H1 (cell line): ENCODE measurements around the gene CMIP. TPM values are rescaled to one million over a fixed set of nuclear protein-coding genes. Genes with fewer than 3 reads are reported as not detected.

Source experiments
- CTCF ChIA-PET: fragments of 300-600 bp; sonication (Branson Sonifier 250); formaldehyde crosslinking; loops from one replicate; lab custom pipeline; 2021; ENCODE audit not compliant: partially characterized antibody; lab: Charles Lee
- POLR2A ChIA-PET: fragments of 300-600 bp; sonication (Branson Sonifier 250); formaldehyde crosslinking; loops from one replicate; lab custom pipeline; 2021; ENCODE audit warnings: inconsistent platforms; ENCODE audit not compliant: partially characterized antibody; lab: Charles Lee
- DNase-seq, 2 experiments: peaks; one replicate each; pipeline versions ENCODE4 v3.0.0 to v3.0.0-alpha.2; 2010 to 2022; ENCODE audit warnings: low spot score in 2 of 2, low read depth in 1 of 2, mixed read lengths in 1 of 2
- FAIRE-seq: peaks from 2 replicates; lab custom pipeline; 2011; peaks lifted over from hg19 to GRCh38; lab: Jason Lieb, UNC
- H2AFZ ChIP-seq: 2 replicates; pipeline ENCODE4 v1.8.1; 2012; ENCODE audit warnings: low read length, inconsistent platforms
- H2AK5ac ChIP-seq: 2 replicates; pipeline ENCODE4 v1.6.1; 2013; ENCODE audit warnings: low read depth, low read length
- H2BK120ac ChIP-seq: replicated peaks from 2 replicates; pipeline ENCODE3; 2013; ENCODE audit warnings: low read depth, low read length, inconsistent platforms
- H2BK12ac ChIP-seq: 2 replicates; pipeline ENCODE4 v1.6.1; 2013; ENCODE audit warnings: low read depth, low read length
- H2BK15ac ChIP-seq: 2 replicates; pipeline ENCODE4 v1.6.1; 2013; ENCODE audit warnings: low read length
- H2BK20ac ChIP-seq: 2 replicates; pipeline ENCODE4 v1.6.1; 2013; ENCODE audit warnings: low read length
- H2BK5ac ChIP-seq: 2 replicates; pipeline ENCODE4 v1.6.1; 2013; ENCODE audit warnings: low read depth, low read length
- H3K14ac ChIP-seq: 2 replicates; pipeline ENCODE4 v1.6.1; 2013; ENCODE audit warnings: inconsistent platforms; ENCODE audit not compliant: insufficient read length
- H3K18ac ChIP-seq: 2 replicates; pipeline ENCODE4 v1.6.1; 2013; ENCODE audit warnings: low read length; ENCODE audit errors: extremely low read depth
- H3K23ac ChIP-seq: 2 replicates; pipeline ENCODE4 v1.6.1; 2013; ENCODE audit warnings: inconsistent platforms; ENCODE audit not compliant: insufficient read length
- H3K23me2 ChIP-seq: 2 replicates; pipeline ENCODE4 v1.6.1; 2013; ENCODE audit warnings: low read depth, low read length
- H3K27ac ChIP-seq: 2 replicates; pipeline ENCODE4 v1.6.1; 2011; ENCODE audit warnings: low read depth, low read length, inconsistent platforms
- H3K27me3 ChIP-seq, 4 experiments: replicated peaks in 1 of 4; 1 replicate in 1 of 4; 2 replicates in 3 of 4; pipeline versions ENCODE4 v1.6.1 to v1.8.1; 2011 to 2013; ENCODE audit warnings: low read length in 3 of 4, mild to moderate bottlenecking in 3 of 4, inconsistent platforms in 2 of 4, mixed read lengths in 2 of 4, moderate library complexity in 1 of 4; ENCODE audit not compliant: control insufficient read depth in 3 of 4, insufficient read depth in 3 of 4; ENCODE audit errors: extremely low read depth in 1 of 4
- H3K36me3 ChIP-seq, 4 experiments: 2 replicates each; pipeline versions ENCODE4 v1.6.1 to v1.8.1; 2011 to 2013; ENCODE audit warnings: mild to moderate bottlenecking in 4 of 4, low read length in 3 of 4, moderate library complexity in 2 of 4, control low read depth in 1 of 4, inconsistent platforms in 1 of 4; ENCODE audit not compliant: insufficient read depth in 4 of 4, control insufficient read depth in 2 of 4
- H3K4ac ChIP-seq: replicated peaks from 2 replicates; pipeline ENCODE3; 2013; ENCODE audit warnings: low read length, low read depth, mixed read lengths, inconsistent platforms; ENCODE audit not compliant: insufficient read length
- H3K4me1 ChIP-seq, 4 experiments: replicated peaks in 1 of 4; 1 replicate in 1 of 4; 2 replicates in 3 of 4; pipeline versions ENCODE4 v1.6.1 to v1.8.1; 2011 to 2013; ENCODE audit warnings: low read length in 3 of 4, inconsistent platforms in 2 of 4, mixed read lengths in 1 of 4; ENCODE audit not compliant: insufficient read depth in 4 of 4, control insufficient read depth in 3 of 4
- H3K4me2 ChIP-seq, 2 experiments: 2 replicates each; pipeline versions ENCODE4 v1.6.1 to v1.8.1; 2011 to 2013; ENCODE audit warnings: low read depth in 2 of 2, low read length in 2 of 2, control low read depth in 1 of 2, inconsistent platforms in 1 of 2, mild to moderate bottlenecking in 1 of 2; ENCODE audit not compliant: insufficient read depth in 1 of 2
- H3K4me3 ChIP-seq, 4 experiments: fragments of 200-600, 300-600 bp in 1 of 4; sonication (generic), shearing (Covaris generic), sonication (Bioruptor Twin) in 1 of 4; 2 replicates each; pipeline versions ENCODE4 v1.5.1 to v1.8.1; 2011 to 2016; ENCODE audit warnings: low read length in 4 of 4, low read depth in 3 of 4, control low read depth in 2 of 4, inconsistent platforms in 2 of 4, mild to moderate bottlenecking in 2 of 4, mixed read lengths in 1 of 4, moderate library complexity in 1 of 4; ENCODE audit not compliant: insufficient read depth in 2 of 4; ENCODE audit errors: extremely low read depth in 1 of 4
- H3K56ac ChIP-seq: replicated peaks from 2 replicates; pipeline ENCODE3; 2013; ENCODE audit warnings: low read depth, mild to moderate bottlenecking, mixed read lengths, low read length, inconsistent platforms; ENCODE audit not compliant: insufficient read length
- H3K79me1 ChIP-seq: 2 replicates; pipeline ENCODE4 v1.6.1; 2013; ENCODE audit warnings: low read depth, low read length, control low read depth
- H3K79me2 ChIP-seq, 2 experiments: 2 replicates each; pipeline versions ENCODE4 v1.6.1 to v1.8.1; 2012 to 2013; ENCODE audit warnings: low read length in 2 of 2, mild to moderate bottlenecking in 2 of 2, inconsistent platforms in 1 of 2; ENCODE audit not compliant: insufficient read depth in 2 of 2, control insufficient read depth in 1 of 2
- H3K9ac ChIP-seq, 4 experiments: replicated peaks in 1 of 4; 1 replicate in 1 of 4; 2 replicates in 3 of 4; pipeline versions ENCODE4 v1.6.1 to v1.8.1; 2011 to 2013; ENCODE audit warnings: low read depth in 3 of 4, low read length in 3 of 4, control low read depth in 2 of 4, mild to moderate bottlenecking in 2 of 4, moderate library complexity in 2 of 4, inconsistent platforms in 1 of 4; ENCODE audit errors: extremely low read depth in 1 of 4
- H3K9me3 ChIP-seq, 2 experiments: 2 replicates each; pipeline versions ENCODE4 v1.6.1 to v1.8.1; 2012 to 2013; ENCODE audit warnings: mild to moderate bottlenecking in 2 of 2, moderate library complexity in 2 of 2, control low read depth in 1 of 2, inconsistent platforms in 1 of 2, low read depth in 1 of 2, low read length in 1 of 2, mixed read lengths in 1 of 2; ENCODE audit not compliant: insufficient read depth in 2 of 2
- H4K20me1 ChIP-seq, 2 experiments: replicated peaks in 1 of 2; 2 replicates each; pipeline versions ENCODE3 to v1.8.1; 2011 to 2013; ENCODE audit warnings: inconsistent platforms in 2 of 2, low read length in 2 of 2, mild to moderate bottlenecking in 1 of 2; ENCODE audit not compliant: insufficient read depth in 2 of 2, control insufficient read depth in 1 of 2
- H4K5ac ChIP-seq: 2 replicates; pipeline ENCODE4 v1.6.1; 2013; ENCODE audit warnings: low read length, low read depth, mixed read lengths, inconsistent platforms; ENCODE audit not compliant: insufficient read length
- H4K8ac ChIP-seq: 2 replicates; pipeline ENCODE4 v1.8.0; 2013; ENCODE audit warnings: mild to moderate bottlenecking, moderate library complexity, low read length, inconsistent platforms; ENCODE audit not compliant: insufficient read depth; ENCODE audit errors: extremely low read depth
- H4K91ac ChIP-seq: replicated peaks from 2 replicates; pipeline ENCODE3; 2013; ENCODE audit warnings: low read length, mixed read lengths, inconsistent platforms; ENCODE audit not compliant: insufficient read length
- BRCA1 ChIP-seq: IDR thresholded peaks from 2 replicates; pipeline ENCODE4 v1.6.1; 2012; ENCODE audit warnings: low read depth, low read length, improper control_type of control experiment
- EZH2 ChIP-seq: fragments of 200-600 bp; sonication (generic); IDR thresholded peaks from 2 replicates; pipeline ENCODE4 v1.7.1; 2012; ENCODE audit warnings: low read depth, mild to moderate bottlenecking, moderate library complexity, low read length, inconsistent platforms; ENCODE audit not compliant: severe bottlenecking
- JUND ChIP-seq: IDR thresholded peaks from 2 replicates; pipeline ENCODE4 v1.6.1; 2011; ENCODE audit warnings: mild to moderate bottlenecking, improper control_type of control experiment, low read length
- NANOG ChIP-seq: IDR thresholded peaks from 2 replicates; pipeline ENCODE4 v1.6.1; 2011; ENCODE audit warnings: low read length, low read depth, mild to moderate bottlenecking, inconsistent platforms; ENCODE audit not compliant: insufficient read depth, poor library complexity, severe bottlenecking
- PHF8 ChIP-seq: fragments of 200-600 bp; sonication (generic); conservative IDR thresholded peaks from 2 replicates; pipeline ENCODE4 v1.7.1; 2012; ENCODE audit warnings: low read depth, mild to moderate bottlenecking, inconsistent platforms, low read length, moderate library complexity
- RXRA ChIP-seq: IDR thresholded peaks from 2 replicates; pipeline ENCODE4 v1.6.1; 2011; ENCODE audit warnings: low read depth, mild to moderate bottlenecking, low read length, moderate library complexity; ENCODE audit not compliant: insufficient read depth
- SP2 ChIP-seq: IDR thresholded peaks from 2 replicates; pipeline ENCODE4 v1.6.1; 2012; ENCODE audit warnings: mild to moderate bottlenecking, low read length, inconsistent platforms
- ZNF274 ChIP-seq: IDR thresholded peaks from 2 replicates; pipeline ENCODE4 v1.7.0; 2012; ENCODE audit warnings: low read length, borderline replicate concordance; ENCODE audit errors: extremely low read depth
- whole genome bisulfite sequencing, 2 experiments: shearing (Covaris generic) in 1 of 2; methylation state at CpG; one replicate each; pipeline versions ENCODE4 v1.1.6 to v1.1.7; 2013 to 2015; ENCODE audit warnings: low lambda C conversion rate in 2 of 2, mixed read lengths in 2 of 2, inconsistent platforms in 1 of 2, low coverage in 1 of 2, missing lambda C conversion rate in 1 of 2; ENCODE audit not compliant: insufficient replicate concordance in 2 of 2, insufficient coverage in 1 of 2, insufficient read length in 1 of 2; ENCODE audit errors: extremely low coverage in 1 of 2, missing lambda C conversion rate in 1 of 2; 5-methylcytosine and 5-hydroxymethylcytosine counted together
- polyA plus RNA-seq, 7 experiments: library from polyadenylated mRNA; depleted of rRNA in 3 of 7; stranded (reverse) in 5 of 7; unstranded in 2 of 7; fragments of >200 nt in 5 of 7; fragments of 200-250 nt in 2 of 7; gene quantifications; 1 replicate in 5 of 7; 2 replicates in 1 of 7; 4 replicates in 1 of 7; pipeline versions ENCODE4 v1.2.1 to v1.2.3, GENCODE V29; 2011 to 2013; ENCODE audit warnings: missing spikeins in 2 of 7, mixed read lengths in 2 of 7
- total RNA-seq: library from RNA; stranded (reverse); fragmentation: NEBNext Ultra II Directional; extraction: Animal tissue kit (Norgen Biotek cat#: 25700); gene quantifications from 2 replicates; pipeline ENCODE4 v1.2.1, GENCODE V29; 2021

Gene CMIP
- total and polyA plus RNA-seq, 2 of the 8 experiments (the other 6 are each of a cell fraction or from before 2014, with no cell fraction given), result 7.9 to 53.2 TPM

DNA sequence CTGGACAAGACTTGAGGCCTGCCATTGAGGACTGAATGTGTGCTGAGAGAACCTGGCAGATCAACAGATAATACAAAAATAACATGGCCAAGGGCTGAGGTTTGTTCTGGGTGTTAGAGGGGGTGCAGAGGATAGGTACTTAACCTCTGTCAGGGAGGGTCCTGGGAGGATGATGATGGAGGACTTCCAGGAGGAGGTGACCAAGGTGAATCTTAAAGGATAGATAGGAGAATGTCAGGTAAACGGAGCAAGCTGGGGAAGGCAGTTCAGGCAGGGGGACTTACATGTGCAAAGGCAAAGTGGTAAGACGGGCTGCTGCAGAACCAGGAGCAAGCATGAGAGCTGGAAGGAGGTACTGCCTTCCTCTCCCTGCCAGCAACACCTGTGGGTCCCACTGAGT, 214.6 kb downstream of the CMIP start:
- TF ChIP-seq ZNF274, result no peak
- no peak for TF ChIP-seq EZH2
- TF ChIP-seq RXRA, result no peak
- TF ChIP-seq SP2, result no peak
- TF ChIP-seq PHF8, result no peak
- no peak for TF ChIP-seq NANOG
- TF ChIP-seq BRCA1, result no peak
- no peak for TF ChIP-seq JUND
- FAIRE-seq, result no peak
- DNase-seq, result no peak
- no peak overlapping the region for H4K91ac ChIP-seq
- H2BK120ac ChIP-seq, result no peak overlapping the region
- no peak overlapping the region for H3K56ac ChIP-seq
- no peak overlapping the region for H2BK20ac ChIP-seq
- no peak overlapping the region for H2BK5ac ChIP-seq
- H4K5ac ChIP-seq, result no peak overlapping the region
- CTCF ChIA-PET, result interaction anchor here (0.6 to 1.7 kb wide), 7 partner anchors 12 to 71 kb away, joined by 3 to 8 read pairs (median 3); no protein-coding TSS in a partner anchor
- H3K4ac ChIP-seq, result no peak overlapping the region
- no peaks in the 10 kb centered on the region for H4K20me1 ChIP-seq
- H3K27ac ChIP-seq, result no peak overlapping the region
- H2BK12ac ChIP-seq, result no peak overlapping the region
- no peak overlapping the region for H2BK15ac ChIP-seq
- no peak overlapping the region for H3K23ac ChIP-seq
- H3K79me2 ChIP-seq, result no peaks in the 10 kb centered on the region
- H3K23me2 ChIP-seq, result no peaks in the 10 kb centered on the region
- 95% methylated on average over 2 of the region's 2 CpGs; no CpG with 5 or more reads in 1 of the 2 experiments for WGBS, 2 experiments
- no peaks in the 10 kb centered on the region for H3K27me3 ChIP-seq
- H3K4me2 ChIP-seq, result no peak overlapping the region
- H2AK5ac ChIP-seq, result peak overlapping the region; percentile 68; the same call in 1 of the 2 replicates
- no peak overlapping the region for H3K4me3 ChIP-seq
- H2AFZ ChIP-seq, result no peak overlapping the region
- H3K18ac ChIP-seq, result 0 out of 2 replicates have a peak overlapping the region, but pooled peaks have one; percentile 0
- H4K8ac ChIP-seq, result no peak overlapping the region
- POLR2A ChIA-PET, result interaction anchor here (0.8 to 1.4 kb wide), 2 partner anchors 9 to 16 kb away, joined by 3 to 4 read pairs; no protein-coding TSS in a partner anchor
- peaks cover 0 to 10% (median 0%) of the 10 kb centered on the region in 4 experiments; a peak in 4 of 8 replicates for H3K36me3 ChIP-seq
- H3K14ac ChIP-seq, result no peak overlapping the region
- H3K79me1 ChIP-seq, result no peaks in the 10 kb centered on the region; the same call in 1 of the 2 replicates
- no peak overlapping the region for H3K9ac ChIP-seq
- H3K4me1 ChIP-seq, result peaks cover 0 to 10% (median 1%) of the 10 kb centered on the region in 4 experiments; a peak in 4 of 7 replicates
- H3K9me3 ChIP-seq, result no peaks in the 10 kb centered on the region
